ENCODE results near the gene SUGP1.
"Not testable (repeated sequence)": the region's sequence is repeated elsewhere in the genome, so short reads cannot be mapped to it uniquely, and the experiment has no call there.

Gene SUGP1, protein sequence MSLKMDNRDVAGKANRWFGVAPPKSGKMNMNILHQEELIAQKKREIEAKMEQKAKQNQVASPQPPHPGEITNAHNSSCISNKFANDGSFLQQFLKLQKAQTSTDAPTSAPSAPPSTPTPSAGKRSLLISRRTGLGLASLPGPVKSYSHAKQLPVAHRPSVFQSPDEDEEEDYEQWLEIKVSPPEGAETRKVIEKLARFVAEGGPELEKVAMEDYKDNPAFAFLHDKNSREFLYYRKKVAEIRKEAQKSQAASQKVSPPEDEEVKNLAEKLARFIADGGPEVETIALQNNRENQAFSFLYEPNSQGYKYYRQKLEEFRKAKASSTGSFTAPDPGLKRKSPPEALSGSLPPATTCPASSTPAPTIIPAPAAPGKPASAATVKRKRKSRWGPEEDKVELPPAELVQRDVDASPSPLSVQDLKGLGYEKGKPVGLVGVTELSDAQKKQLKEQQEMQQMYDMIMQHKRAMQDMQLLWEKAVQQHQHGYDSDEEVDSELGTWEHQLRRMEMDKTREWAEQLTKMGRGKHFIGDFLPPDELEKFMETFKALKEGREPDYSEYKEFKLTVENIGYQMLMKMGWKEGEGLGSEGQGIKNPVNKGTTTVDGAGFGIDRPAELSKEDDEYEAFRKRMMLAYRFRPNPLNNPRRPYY

GRCh38 chr19:19320361-19321140 is at the start of gene SUGP1, which contains the start of gene MAU2:
Gene SUGP1 (minus strand): TSS chr19:19320509. CDS start chr19:19320496, 13 bp downstream.
Gene MAU2 (plus strand): TSS chr19:19320829. CDS start chr19:19320860, 31 bp downstream.
- DNase-seq = peak; percentile 95

DNA sequence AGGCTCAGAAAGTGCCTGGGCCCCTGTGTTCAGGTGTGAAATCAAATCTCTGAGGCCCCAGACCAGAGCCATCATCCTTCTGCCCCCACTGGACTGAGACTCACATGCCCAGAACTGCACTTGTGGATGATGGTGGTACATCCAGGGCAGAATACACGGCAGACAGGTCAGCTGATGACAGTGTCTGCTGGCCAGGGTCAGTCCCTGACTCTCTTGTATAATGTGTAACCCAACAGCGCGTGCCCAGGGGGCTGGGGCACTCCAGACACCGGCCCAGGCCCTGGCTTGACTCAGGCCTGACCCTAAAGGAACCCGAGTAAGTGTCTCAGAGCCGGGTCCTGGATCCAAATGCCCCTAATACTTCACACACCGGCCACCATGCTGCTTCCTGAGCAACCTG is 47.8 kb upstream of the SUGP1 start:
- DNase-seq = no peak

GRCh38 chr19:19366434-19367396 is 46.4 kb upstream of the SUGP1 start:
- peak; percentile 83 for DNase-seq

GRCh38 chr19:19362075-19362474 is 41.8 kb upstream of the SUGP1 start:
- DNase-seq = no peak

DNA sequence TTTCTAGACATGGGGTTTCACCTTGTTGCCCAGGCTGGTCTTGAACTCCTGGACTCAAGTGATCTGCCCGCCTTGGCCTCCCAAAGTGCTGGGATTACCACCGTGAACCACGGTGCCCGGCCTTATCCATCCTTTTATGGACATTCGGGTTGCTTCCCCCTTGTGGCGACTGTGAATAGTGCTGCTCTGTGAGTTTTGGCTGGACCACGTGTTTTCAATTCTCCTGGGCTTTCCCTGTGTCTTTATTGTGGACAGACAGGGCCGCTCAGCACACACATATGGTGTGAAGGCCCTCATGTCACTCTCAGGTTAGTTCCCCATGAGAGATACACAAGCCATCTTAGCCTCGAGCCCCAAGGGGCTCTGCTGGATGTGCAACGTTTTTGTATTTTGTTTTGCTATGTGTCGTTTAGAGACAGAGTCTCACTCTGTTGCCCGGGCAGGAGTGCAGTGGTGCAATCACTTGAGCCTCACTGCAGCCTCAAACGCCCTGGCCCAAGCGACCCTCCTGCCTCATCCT is 40.8 kb upstream of the SUGP1 start:
- peak; percentile 84 for DNase-seq

GRCh38 chr19:19356901-19357566 is 36.7 kb upstream of the SUGP1 start:
- DNase-seq = no peak

- DNase-seq = no peak
Observed at GRCh38 chr19:19356500-19356899, 36.2 kb upstream of the SUGP1 start.

GRCh38 chr19:19355606-19356139 is 35.4 kb upstream of the SUGP1 start:
- DNase-seq = no peak

DNA sequence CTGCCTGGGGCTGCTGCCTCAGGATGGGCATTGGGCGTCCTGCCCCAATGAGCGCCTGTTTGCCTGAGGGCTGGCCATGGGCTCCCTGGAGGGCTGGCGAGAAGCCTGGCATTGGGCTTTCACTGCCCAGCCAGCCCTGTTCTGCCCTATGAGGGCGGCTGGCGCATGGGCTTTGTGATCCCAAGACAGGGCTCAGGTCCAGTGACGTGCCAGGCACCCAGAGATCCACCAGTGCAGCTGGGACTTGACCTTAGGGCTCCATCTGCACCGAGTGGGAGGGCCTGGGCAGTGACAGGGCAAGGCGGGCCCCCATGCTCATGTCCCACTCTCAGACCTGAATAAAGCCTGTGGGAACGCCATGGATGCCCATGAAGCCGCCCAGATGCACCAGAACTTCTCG is 34.6 kb upstream of the SUGP1 start:
- no peak for DNase-seq

- DNase-seq = no peak
Observed at GRCh38 chr19:19354007-19354406, 33.7 kb upstream of the SUGP1 start.

- DNase-seq = no peak
Observed at GRCh38 chr19:19352823-19353222, 32.5 kb upstream of the SUGP1 start.

GRCh38 chr19:19350756-19351155 is 30.4 kb upstream of the SUGP1 start:
- not testable (repeated sequence) for DNase-seq

DNA sequence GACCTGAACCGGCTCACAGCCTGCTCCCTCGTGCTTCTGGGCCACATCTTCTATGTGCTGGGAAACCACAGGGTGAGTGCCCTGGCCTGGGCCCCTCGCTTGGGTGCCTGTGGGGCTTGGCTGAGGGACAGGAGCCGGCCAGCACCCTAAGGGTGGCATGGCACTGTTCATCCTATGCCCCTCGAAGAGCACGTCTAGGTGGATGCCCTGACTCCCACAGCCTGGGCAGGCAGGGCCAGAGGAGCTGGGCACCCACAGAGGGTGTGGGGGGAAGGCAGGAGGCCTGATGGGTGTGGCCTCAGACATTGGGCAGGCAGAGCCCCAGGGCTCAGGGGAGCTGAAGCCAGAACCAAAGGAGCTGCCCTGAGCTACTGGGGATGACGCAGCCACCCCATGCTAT is 29.1 kb upstream of the SUGP1 start:
- no peak for DNase-seq

GRCh38 chr19:19348266-19348665 is 28.0 kb upstream of the SUGP1 start:
- no peak for DNase-seq

GRCh38 chr19:19347401-19348110 is 27.2 kb upstream of the SUGP1 start:
- DNase-seq = no peak

DNA sequence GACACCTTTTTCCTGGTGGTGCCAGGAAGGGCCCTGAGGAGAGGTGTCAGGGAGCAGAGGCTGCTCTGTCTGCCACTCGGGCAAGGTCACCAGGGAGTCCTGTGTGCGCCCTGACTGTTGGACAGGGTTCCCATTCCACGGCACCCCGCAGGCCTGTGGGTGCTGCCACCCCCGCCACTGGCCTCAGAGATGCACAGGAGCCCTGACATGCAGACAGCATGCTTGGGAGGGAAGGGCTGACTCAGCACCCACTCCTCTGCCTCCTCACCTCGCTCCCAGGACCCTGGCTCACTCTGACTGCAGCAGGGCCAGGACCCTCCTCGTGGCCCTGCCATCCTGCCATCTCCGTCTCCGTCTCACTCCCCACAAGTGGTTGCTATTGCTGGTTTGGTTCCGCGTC is 25.7 kb upstream of the SUGP1 start:
- DNase-seq = no peak

DNA sequence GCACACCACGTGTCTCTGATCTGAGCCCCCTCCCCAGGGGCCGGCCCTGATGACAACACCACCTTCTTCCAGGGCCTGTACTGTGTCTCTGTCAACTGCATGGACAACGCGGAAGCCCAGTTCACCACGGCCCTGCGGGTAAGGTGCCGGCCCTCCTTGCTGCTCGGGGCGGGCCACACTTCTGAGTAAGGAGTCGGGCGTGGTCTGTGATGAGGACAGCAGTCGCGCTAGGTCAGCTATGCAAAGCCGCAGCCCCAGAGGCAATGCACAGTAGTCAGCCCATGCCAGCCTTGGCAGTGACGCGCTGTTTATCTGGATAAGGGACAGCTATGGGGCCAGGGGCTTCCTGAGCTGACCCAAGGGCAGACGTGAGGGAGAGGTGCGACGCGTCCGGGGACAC is 24.9 kb upstream of the SUGP1 start:
- no peak for DNase-seq

- DNase-seq = no peak
Observed at GRCh38 chr19:19343762-19344161, 23.5 kb upstream of the SUGP1 start.

GRCh38 chr19:19343016-19343362 is 22.7 kb upstream of the SUGP1 start:
- no peak for DNase-seq
